ENCODE data around the gene ZCCHC7. TPM values are rescaled to one million over a fixed set of nuclear protein-coding genes. Genes with fewer than 3 reads are reported as not detected.
"Not testable (repeated sequence)": the region's sequence is repeated elsewhere in the genome, so short reads cannot be mapped to it uniquely, and the experiment has no call there.

The ZCCHC7 gene
- total RNA-seq, 3 donors from 2014 or later = 19.8 to 29.1 (median 26.9) TPM

DNA sequence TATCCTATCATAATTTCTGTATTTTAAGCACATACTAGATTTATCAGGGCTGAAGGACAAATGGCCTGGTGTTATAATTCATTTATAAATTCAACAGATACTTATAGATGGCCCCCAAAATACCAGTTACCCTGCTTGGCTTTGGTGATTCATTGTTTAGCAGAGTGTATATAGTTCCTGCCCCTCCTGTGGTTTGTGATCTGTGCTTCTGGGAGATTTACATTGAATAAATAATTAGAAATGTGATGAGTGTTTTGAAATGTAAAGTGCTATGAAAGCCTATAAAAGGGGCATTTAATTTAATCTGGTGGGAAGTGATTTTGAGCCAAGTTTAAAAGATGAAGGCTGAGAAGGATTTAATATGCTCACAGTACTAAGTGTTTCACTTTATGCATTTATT, 36.7 kb upstream of the ZCCHC7 start:
- intact Hi-C loops (cut with DNase I; ENCODE audit: low total_unique reads) = no loop called here
- TF ChIP-seq POLR2A (IDR thresholded peaks at IDR 0.05) (no peak), POLR2AphosphoS5 (IDR thresholded peaks at IDR 0.05) (no peak)
- TF ChIP-seq, protein P1, sequence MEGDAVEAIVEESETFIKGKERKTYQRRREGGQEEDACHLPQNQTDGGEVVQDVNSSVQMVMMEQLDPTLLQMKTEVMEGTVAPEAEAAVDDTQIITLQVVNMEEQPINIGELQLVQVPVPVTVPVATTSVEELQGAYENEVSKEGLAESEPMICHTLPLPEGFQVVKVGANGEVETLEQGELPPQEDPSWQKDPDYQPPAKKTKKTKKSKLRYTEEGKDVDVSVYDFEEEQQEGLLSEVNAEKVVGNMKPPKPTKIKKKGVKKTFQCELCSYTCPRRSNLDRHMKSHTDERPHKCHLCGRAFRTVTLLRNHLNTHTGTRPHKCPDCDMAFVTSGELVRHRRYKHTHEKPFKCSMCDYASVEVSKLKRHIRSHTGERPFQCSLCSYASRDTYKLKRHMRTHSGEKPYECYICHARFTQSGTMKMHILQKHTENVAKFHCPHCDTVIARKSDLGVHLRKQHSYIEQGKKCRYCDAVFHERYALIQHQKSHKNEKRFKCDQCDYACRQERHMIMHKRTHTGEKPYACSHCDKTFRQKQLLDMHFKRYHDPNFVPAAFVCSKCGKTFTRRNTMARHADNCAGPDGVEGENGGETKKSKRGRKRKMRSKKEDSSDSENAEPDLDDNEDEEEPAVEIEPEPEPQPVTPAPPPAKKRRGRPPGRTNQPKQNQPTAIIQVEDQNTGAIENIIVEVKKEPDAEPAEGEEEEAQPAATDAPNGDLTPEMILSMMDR (IDR thresholded peaks at IDR 0.05) = no peak
- H3K27me3 ChIP-seq = no peaks in the 10 kb centered on the region
- H3K4me3 ChIP-seq = no peak overlapping the region
- DNase-seq (ENCODE audit: low spot score in 2 of 2) = no peak
- H3K27ac ChIP-seq = no peak overlapping the region
- H3K36me3 ChIP-seq = no peaks in the 10 kb centered on the region
- no peaks in the 10 kb centered on the region for H3K9me3 ChIP-seq
- H3K4me1 ChIP-seq = no peaks in the 10 kb centered on the region

DNA sequence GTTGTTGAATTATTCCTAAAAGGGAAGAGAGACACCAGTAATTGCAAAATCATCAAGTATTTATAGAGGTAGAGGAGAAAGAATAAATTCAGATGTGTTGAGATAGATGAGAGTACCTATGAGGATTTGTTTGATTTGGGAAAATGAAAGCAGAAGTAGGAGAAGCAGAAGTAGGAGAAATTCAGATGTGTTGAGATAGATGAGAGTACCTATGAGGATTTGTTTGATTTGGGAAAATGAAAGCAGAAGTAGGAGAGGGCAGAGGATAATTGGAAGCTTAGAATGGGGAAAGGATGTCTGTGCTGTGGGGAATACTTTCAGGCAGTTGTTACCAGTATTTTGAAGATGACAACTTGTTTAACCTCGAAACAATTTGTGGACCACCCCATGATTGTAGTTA, 35.1 kb upstream of the ZCCHC7 start:
- TF ChIP-seq, protein P1 (IDR thresholded peaks at IDR 0.05) = no peak
- TF ChIP-seq POLR2A (IDR thresholded peaks at IDR 0.05) = no peak
- no peak for TF ChIP-seq POLR2AphosphoS5 (IDR thresholded peaks at IDR 0.05)
- DNase-seq (ENCODE audit: low spot score in 2 of 2) = no peak
- H3K4me1 ChIP-seq = no peaks in the 10 kb centered on the region
- intact Hi-C loops (cut with DNase I; ENCODE audit: low total_unique reads) = no loop called here
- no peak overlapping the region for H3K4me3 ChIP-seq
- no peaks in the 10 kb centered on the region for H3K36me3 ChIP-seq
- H3K9me3 ChIP-seq = no peaks in the 10 kb centered on the region
- no peaks in the 10 kb centered on the region for H3K27me3 ChIP-seq
- H3K27ac ChIP-seq = no peak overlapping the region

DNA sequence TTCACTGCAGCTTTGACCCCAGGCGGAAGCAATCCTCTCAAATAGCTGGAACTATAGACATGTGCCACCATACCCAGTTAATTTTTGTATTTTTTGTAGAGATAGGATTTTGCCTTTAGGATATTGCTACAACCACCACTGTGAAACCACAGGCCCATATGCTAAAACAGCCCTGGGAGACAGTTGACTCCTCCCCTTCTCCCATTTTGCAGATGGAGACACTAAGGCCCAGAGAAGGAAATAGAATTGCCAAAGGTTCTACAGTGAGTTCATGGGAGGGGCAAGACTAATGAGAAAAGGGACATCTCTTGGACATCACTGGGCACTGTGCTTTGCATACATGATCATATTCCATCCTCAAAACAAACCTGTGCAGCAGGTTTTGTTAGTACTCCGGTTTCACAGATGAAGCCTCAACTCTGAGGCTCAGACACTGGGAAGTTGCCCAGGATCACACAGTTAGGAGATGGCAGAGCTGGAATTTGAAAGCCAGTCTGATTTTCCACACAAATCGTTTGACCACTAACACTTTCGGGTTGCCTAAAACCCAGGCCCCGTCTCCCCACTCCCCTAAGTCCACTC, 27.6 kb upstream of the ZCCHC7 start:
- H3K36me3 ChIP-seq; H3K4me3 ChIP-seq; H3K27me3 ChIP-seq; intact Hi-C loops (cut with DNase I; ENCODE audit: low total_unique reads); H3K4me1 ChIP-seq; DNase-seq (ENCODE audit: low spot score in 2 of 2); H3K27ac ChIP-seq; H3K9me3 ChIP-seq: not testable (repeated sequence)

DNA sequence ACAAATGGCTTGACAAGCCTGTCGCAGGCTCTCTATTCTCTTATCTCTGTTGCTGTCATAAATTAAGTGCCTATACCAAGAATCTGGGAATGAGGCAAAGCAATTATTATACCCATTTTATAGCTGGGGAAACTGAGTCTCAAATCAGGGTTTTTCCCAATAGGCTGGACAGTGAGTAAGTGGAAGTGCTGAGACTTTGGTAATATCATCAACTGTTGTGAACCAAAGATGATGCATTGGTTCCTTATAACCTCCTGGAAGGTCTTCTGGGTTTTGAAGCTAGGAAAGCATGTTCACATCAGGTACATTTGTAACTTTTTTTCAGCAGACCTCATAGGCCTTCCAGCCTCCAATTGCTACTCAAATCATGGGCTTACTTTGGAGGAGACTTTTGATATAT, 25.6 kb upstream of the ZCCHC7 start:
- intact Hi-C loops (cut with DNase I; ENCODE audit: low total_unique reads) = no loop called here

DNA sequence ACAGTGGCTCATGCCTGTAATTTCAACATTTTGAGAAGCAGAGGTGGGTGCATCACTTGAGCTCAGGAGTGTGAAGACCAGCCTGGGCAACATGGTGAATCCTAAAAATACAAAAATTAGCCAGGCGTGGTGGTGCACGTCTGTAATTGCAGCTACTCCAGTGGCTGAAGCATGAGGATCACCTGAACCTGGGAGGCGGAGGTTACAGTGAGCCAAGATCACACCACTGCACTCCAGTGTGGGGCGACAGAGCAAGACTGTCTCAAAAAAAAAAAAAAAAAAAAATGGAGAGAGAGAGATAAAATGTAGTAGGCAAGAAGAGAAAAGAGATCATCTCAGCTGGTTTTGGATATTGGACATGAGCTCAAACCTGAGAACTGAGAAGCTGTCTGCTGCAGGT, 23.7 kb upstream of the ZCCHC7 start:
- Histone ChIP-seq H3K4me1 (no peaks in the 10 kb centered on the region), H3K27me3 (no peaks in the 10 kb centered on the region), H3K36me3 (no peaks in the 10 kb centered on the region), H3K27ac (no peak overlapping the region), H3K9me3 (no peaks in the 10 kb centered on the region), H3K4me3 (no peak overlapping the region)
- intact Hi-C loops (cut with DNase I; ENCODE audit: low total_unique reads) = no loop called here
- TF ChIP-seq POLR2AphosphoS5 (IDR thresholded peaks at IDR 0.05) (no peak), POLR2A (IDR thresholded peaks at IDR 0.05) (no peak)
- TF ChIP-seq, protein P1 (IDR thresholded peaks at IDR 0.05) = no peak
- DNase-seq (ENCODE audit: low spot score in 2 of 2) = no peak

More for the DNA sequence above, 25.6 kb upstream of the ZCCHC7 start:
- no peak overlapping the region for H3K4me3 ChIP-seq
- no peak overlapping the region for H3K27ac ChIP-seq
- TF ChIP-seq POLR2A (IDR thresholded peaks at IDR 0.05) (no peak), POLR2AphosphoS5 (IDR thresholded peaks at IDR 0.05) (no peak)
- TF ChIP-seq, protein P1 (IDR thresholded peaks at IDR 0.05) = no peak
- H3K9me3 ChIP-seq = no peaks in the 10 kb centered on the region
- no peak for DNase-seq (ENCODE audit: low spot score in 2 of 2)
- no peaks in the 10 kb centered on the region for H3K36me3 ChIP-seq
- H3K27me3 ChIP-seq = no peaks in the 10 kb centered on the region
- no peaks in the 10 kb centered on the region for H3K4me1 ChIP-seq

DNA sequence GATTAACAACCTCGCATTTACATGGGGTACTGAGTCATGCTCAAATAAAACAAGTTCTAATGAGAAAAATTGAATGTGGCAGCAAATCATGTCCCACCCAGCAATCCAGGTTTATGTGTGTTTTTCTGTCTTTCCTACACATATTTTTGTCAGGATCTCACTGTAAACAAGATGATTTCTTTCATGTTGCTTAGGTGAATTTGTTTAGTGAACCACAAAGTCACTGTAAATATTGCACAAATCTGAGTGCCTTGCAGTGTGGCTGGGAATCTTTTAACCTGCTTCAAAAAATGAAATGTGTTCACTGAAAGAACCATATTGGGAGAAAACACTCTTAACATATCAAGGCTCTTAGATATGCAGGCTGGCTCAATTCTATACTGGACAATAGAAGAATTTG, 23.1 kb upstream of the ZCCHC7 start:
- TF ChIP-seq, protein P1 (IDR thresholded peaks at IDR 0.05) = no peak
- TF ChIP-seq POLR2AphosphoS5 (IDR thresholded peaks at IDR 0.05) = no peak
- no peak for TF ChIP-seq POLR2A (IDR thresholded peaks at IDR 0.05)
- Histone ChIP-seq H3K4me1 (no peaks in the 10 kb centered on the region), H3K27ac (no peak overlapping the region), H3K9me3 (no peaks in the 10 kb centered on the region), H3K4me3 (no peak overlapping the region), H3K27me3 (no peaks in the 10 kb centered on the region), H3K36me3 (no peaks in the 10 kb centered on the region)
- intact Hi-C loops (cut with DNase I; ENCODE audit: low total_unique reads) = no loop called here
- no peak for DNase-seq (ENCODE audit: low spot score in 2 of 2)
